DOHH2 (cell line): Measurements from ENCODE around the gene ITGAL.

Source experiments
- H3F3A ChIP-seq: fragments of 200-600 bp; sonication (generic), shearing (Covaris generic); 2 replicates; pipeline ENCODE4 v1.6.0; 2016; ENCODE audit warnings: antibody characterized with exemption, mild to moderate bottlenecking; ENCODE audit not compliant: control insufficient read depth, insufficient read depth
- H3K27ac ChIP-seq: fragments of 200-600 bp; sonication (generic); 2 replicates; pipeline ENCODE4 v1.5.1; 2014; ENCODE audit warnings: low read depth, mild to moderate bottlenecking, low read length, moderate library complexity
- H3K27me3 ChIP-seq: fragments of 200-600 bp; sonication (generic); 2 replicates; pipeline ENCODE4 v1.6.1; 2014; ENCODE audit warnings: mild to moderate bottlenecking, low read length, mixed read lengths; ENCODE audit not compliant: control insufficient read depth
- H3K36me3 ChIP-seq: fragments of 200-600 bp; sonication (generic); 2 replicates; pipeline ENCODE4 v1.6.1; 2014; ENCODE audit warnings: mild to moderate bottlenecking, low read length, moderate library complexity, mixed read lengths; ENCODE audit not compliant: control insufficient read depth
- H3K4me1 ChIP-seq: fragments of 200-600 bp; sonication (generic); 2 replicates; pipeline ENCODE4 v1.6.1; 2014; ENCODE audit warnings: mild to moderate bottlenecking, low read length, mixed read lengths; ENCODE audit not compliant: control insufficient read depth
- H3K4me2 ChIP-seq: fragments of 200-600 bp; sonication (generic); 2 replicates; pipeline ENCODE4 v1.6.0; 2014; ENCODE audit warnings: mild to moderate bottlenecking, low read length, moderate library complexity
- H3K4me3 ChIP-seq: fragments of 200-600 bp; sonication (generic); 2 replicates; pipeline ENCODE4 v1.5.1; 2014; ENCODE audit warnings: mild to moderate bottlenecking, low read length, mixed read lengths
- H3K79me2 ChIP-seq: fragments of 200-600 bp; sonication (generic); 2 replicates; pipeline ENCODE4 v1.6.1; 2014; ENCODE audit warnings: mild to moderate bottlenecking, low read length, mixed read lengths; ENCODE audit not compliant: control insufficient read depth
- H3K9me2 ChIP-seq: fragments of 200-600 bp; sonication (generic); replicated peaks from 2 replicates; pipeline ENCODE4 v1.6.1; 2014; ENCODE audit warnings: mild to moderate bottlenecking, low read length, mixed read lengths; ENCODE audit not compliant: control insufficient read depth
- H3K9me3 ChIP-seq: fragments of 200-600 bp; sonication (generic); 2 replicates; pipeline ENCODE4 v1.6.1; 2014; ENCODE audit warnings: antibody characterized with exemption, low read length, mixed read lengths; ENCODE audit not compliant: control insufficient read depth, insufficient read depth
- H4K20me1 ChIP-seq: fragments of 200-600 bp; sonication (generic); 2 replicates; pipeline ENCODE4 v1.6.0; 2014; ENCODE audit warnings: low read depth, mild to moderate bottlenecking, antibody characterized with exemption, low read length, moderate library complexity; ENCODE audit not compliant: control insufficient read depth, insufficient read depth
- CTCF ChIP-seq: fragments of 200-600 bp; sonication (generic); IDR thresholded peaks from one replicate; pipeline ENCODE4 v1.5.1; 2014; ENCODE audit warnings: antibody characterized with exemption, mild to moderate bottlenecking, low read depth, low read length; ENCODE audit not compliant: poor library complexity, severe bottlenecking
- EZH2phosphoT487 ChIP-seq: fragments of 200-600 bp; sonication (generic); IDR thresholded peaks from 2 replicates; pipeline ENCODE4 v1.6.1; 2017; ENCODE audit warnings: borderline replicate concordance, mild to moderate bottlenecking, antibody characterized with exemption, low read length, moderate library complexity, mixed read lengths

The ITGAL gene

GRCh38 chr16:30470170-30470512 is 2.4 kb upstream of the ITGAL start:
- H3K9me3 ChIP-seq = no peaks in the 10 kb centered on the region
- no peaks in the 10 kb centered on the region for H3K9me2 ChIP-seq
- H3K4me3 ChIP-seq = peak overlapping the region; percentile 89
- peaks cover 81% of the 10 kb centered on the region for H3K4me1 ChIP-seq
- H4K20me1 ChIP-seq = no peaks in the 10 kb centered on the region
- TF ChIP-seq CTCF = no peak
- no peak for TF ChIP-seq EZH2phosphoT487
- H3K79me2 ChIP-seq = peaks cover 32% of the 10 kb centered on the region
- no peaks in the 10 kb centered on the region for H3K27me3 ChIP-seq
- H3K4me2 ChIP-seq = peak overlapping the region; percentile 82
- peak overlapping the region; percentile 98 for H3K27ac ChIP-seq
- H3F3A ChIP-seq = peaks cover 41% of the 10 kb centered on the region
- H3K36me3 ChIP-seq = peaks cover 26% of the 10 kb centered on the region

GRCh38 chr16:30470632-30470995 is 1.9 kb upstream of the ITGAL start:
- Histone ChIP-seq H3K4me2 (peak overlapping the region; percentile 82), H3K27me3 (no peaks in the 10 kb centered on the region), H4K20me1 (no peaks in the 10 kb centered on the region), H3K4me3 (peak overlapping the region; percentile 89), H3K9me2 (no peaks in the 10 kb centered on the region), H3K27ac (peak overlapping the region; percentile 98), H3K79me2 (peaks cover 35% of the 10 kb centered on the region), H3F3A (peaks cover 41% of the 10 kb centered on the region), H3K36me3 (peaks cover 31% of the 10 kb centered on the region), H3K4me1 (peaks cover 80% of the 10 kb centered on the region), H3K9me3 (no peaks in the 10 kb centered on the region)
- TF ChIP-seq CTCF = no peak
- no peak for TF ChIP-seq EZH2phosphoT487

GRCh38 chr16:30473231-30474073 is 910 bp downstream of the ITGAL start:
- no peaks in the 10 kb centered on the region for H4K20me1 ChIP-seq
- peaks cover 75% of the 10 kb centered on the region for H3K4me1 ChIP-seq
- H3K9me3 ChIP-seq = no peaks in the 10 kb centered on the region
- no peaks in the 10 kb centered on the region for H3K27me3 ChIP-seq
- TF ChIP-seq CTCF (no peak), EZH2phosphoT487 (no peak)
- peaks cover 39% of the 10 kb centered on the region for H3F3A ChIP-seq
- peaks cover 55% of the 10 kb centered on the region for H3K36me3 ChIP-seq
- H3K27ac ChIP-seq = peak overlapping the region; percentile 98
- H3K9me2 ChIP-seq = no peaks in the 10 kb centered on the region
- H3K4me3 ChIP-seq = peak overlapping the region; percentile 89
- peaks cover 46% of the 10 kb centered on the region for H3K79me2 ChIP-seq
- peak overlapping the region; percentile 82 for H3K4me2 ChIP-seq
